PFSK-1 (cell line): ENCODE results near the gene RNF31.

Experiments used
- POLR2AphosphoS5 ChIP-seq: IDR thresholded peaks from 2 replicates; pipeline ENCODE4 v1.6.1; 2012; ENCODE audit warnings: low read depth, mild to moderate bottlenecking, control low read depth, low read length, moderate library complexity
- REST ChIP-seq, 2 experiments: IDR thresholded peaks; 2 replicates each; pipeline versions ENCODE4 v1.6.1 to v1.8.0; 2011 to 2012; ENCODE audit warnings: low read depth in 2 of 2, low read length in 2 of 2, control low read depth in 1 of 2, inconsistent platforms in 1 of 2, mild to moderate bottlenecking in 1 of 2, moderate library complexity in 1 of 2; ENCODE audit not compliant: insufficient read depth in 1 of 2
- SIN3A ChIP-seq: IDR thresholded peaks from 2 replicates; pipeline ENCODE4 v1.6.1; 2012; ENCODE audit warnings: mild to moderate bottlenecking, low read length, moderate library complexity, borderline replicate concordance; ENCODE audit not compliant: insufficient read depth
- TAF1 ChIP-seq: IDR thresholded peaks from 2 replicates; pipeline ENCODE4 v1.6.1; 2012; ENCODE audit warnings: low read length, control low read depth, borderline replicate concordance; ENCODE audit not compliant: insufficient read depth

GRCh38 chr14:24145690-24146452 is 1.4 kb upstream of the RNF31 start:
- TF ChIP-seq POLR2AphosphoS5 (no peak), TAF1 (no peak), REST (IDR thresholded peaks at IDR 0.05; ENCODE audit: insufficient read depth in 1 of 2, low read depth in 2 of 2, low read length in 2 of 2) (no peak), SIN3A (no peak)
